Liver (tissue), 3 donors: ENCODE results near the gene KRTAP25-1.

Experiments
- FOXA1 ChIP-seq: IDR thresholded peaks from 2 replicates; pipeline ENCODE4 v1.6.1; 2016; ENCODE audit warnings: antibody characterized with exemption
- GABPA ChIP-seq, 2 donors: IDR thresholded peaks in 1 of 2; conservative IDR thresholded peaks in 1 of 2; 2 replicates each; pipeline ENCODE4 v1.6.1; 2016; ENCODE audit warnings: antibody characterized with exemption in 2 of 2, mild to moderate bottlenecking in 1 of 2, moderate library complexity in 1 of 2
- NR2F2 ChIP-seq: IDR thresholded peaks from 2 replicates; pipeline ENCODE4 v1.6.1; 2016; ENCODE audit warnings: antibody characterized with exemption
- RAD21 ChIP-seq, 2 donors: IDR thresholded peaks; 2 replicates each; pipeline ENCODE4 v1.6.1; 2016; ENCODE audit warnings: antibody characterized with exemption in 2 of 2, mild to moderate bottlenecking in 2 of 2
- RXRA ChIP-seq, 2 donors: IDR thresholded peaks; 2 replicates each; pipeline ENCODE4 v1.6.1; 2017 to 2018; ENCODE audit warnings: antibody characterized with exemption in 2 of 2, mild to moderate bottlenecking in 1 of 2
- TAF1 ChIP-seq: conservative IDR thresholded peaks from 2 replicates; pipeline ENCODE4 v1.6.1; 2016; ENCODE audit warnings: antibody characterized with exemption, mild to moderate bottlenecking
- TF ChIP-seq, protein P1 (sequence below): fragments of 150-350 bp; IDR thresholded peaks from 2 replicates; pipeline ENCODE4 v1.5.1; 2017; ENCODE audit warnings: improper control_type of control experiment, low read depth, low read length; ENCODE audit not compliant: missing input control
- TF ChIP-seq, protein P2 (sequence below): IDR thresholded peaks from 2 replicates; pipeline ENCODE4 v1.6.1; 2016; ENCODE audit warnings: antibody characterized with exemption
- TF ChIP-seq, protein P3 (sequence below): IDR thresholded peaks from 2 replicates; pipeline ENCODE4 v1.6.1; 2016; ENCODE audit warnings: antibody characterized with exemption, mild to moderate bottlenecking
- donor health status: healthy.
- donor health status: healthy.

DNA sequence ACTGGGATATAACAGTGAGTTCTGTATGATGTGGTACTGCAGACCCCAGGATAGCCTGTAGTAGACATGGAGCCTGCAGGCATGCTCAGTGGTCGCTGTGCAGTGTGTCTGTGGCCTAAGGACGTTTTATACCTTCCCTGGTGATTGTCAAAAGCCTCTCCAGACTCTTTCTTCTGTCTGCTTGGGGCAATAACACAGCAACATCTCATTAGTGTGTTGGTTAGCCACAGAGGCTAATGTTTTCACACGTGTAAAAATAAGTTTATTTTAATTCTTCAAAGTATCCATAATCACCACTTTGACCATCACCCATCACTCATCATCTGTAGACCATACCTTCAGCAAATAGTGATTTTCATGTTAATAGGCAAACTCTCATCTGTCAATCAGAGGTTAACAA lies 6.5 kb downstream of the KRTAP25-1 start, which contains the start of gene KRTAP24-1:
- TF ChIP-seq, protein P1, sequence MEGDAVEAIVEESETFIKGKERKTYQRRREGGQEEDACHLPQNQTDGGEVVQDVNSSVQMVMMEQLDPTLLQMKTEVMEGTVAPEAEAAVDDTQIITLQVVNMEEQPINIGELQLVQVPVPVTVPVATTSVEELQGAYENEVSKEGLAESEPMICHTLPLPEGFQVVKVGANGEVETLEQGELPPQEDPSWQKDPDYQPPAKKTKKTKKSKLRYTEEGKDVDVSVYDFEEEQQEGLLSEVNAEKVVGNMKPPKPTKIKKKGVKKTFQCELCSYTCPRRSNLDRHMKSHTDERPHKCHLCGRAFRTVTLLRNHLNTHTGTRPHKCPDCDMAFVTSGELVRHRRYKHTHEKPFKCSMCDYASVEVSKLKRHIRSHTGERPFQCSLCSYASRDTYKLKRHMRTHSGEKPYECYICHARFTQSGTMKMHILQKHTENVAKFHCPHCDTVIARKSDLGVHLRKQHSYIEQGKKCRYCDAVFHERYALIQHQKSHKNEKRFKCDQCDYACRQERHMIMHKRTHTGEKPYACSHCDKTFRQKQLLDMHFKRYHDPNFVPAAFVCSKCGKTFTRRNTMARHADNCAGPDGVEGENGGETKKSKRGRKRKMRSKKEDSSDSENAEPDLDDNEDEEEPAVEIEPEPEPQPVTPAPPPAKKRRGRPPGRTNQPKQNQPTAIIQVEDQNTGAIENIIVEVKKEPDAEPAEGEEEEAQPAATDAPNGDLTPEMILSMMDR: no peak
- no peak for TF ChIP-seq GABPA (IDR thresholded peaks at IDR 0.05 in 1 of 2, conservative IDR thresholded peaks at IDR 0.05 in 1 of 2)
- TF ChIP-seq TAF1: no peak
- TF ChIP-seq, protein P2, sequence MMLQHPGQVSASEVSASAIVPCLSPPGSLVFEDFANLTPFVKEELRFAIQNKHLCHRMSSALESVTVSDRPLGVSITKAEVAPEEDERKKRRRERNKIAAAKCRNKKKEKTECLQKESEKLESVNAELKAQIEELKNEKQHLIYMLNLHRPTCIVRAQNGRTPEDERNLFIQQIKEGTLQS: no peak
- TF ChIP-seq FOXA1: no peak
- no peak for TF ChIP-seq RXRA (IDR thresholded peaks at IDR 0.05)
- TF ChIP-seq, protein P3, sequence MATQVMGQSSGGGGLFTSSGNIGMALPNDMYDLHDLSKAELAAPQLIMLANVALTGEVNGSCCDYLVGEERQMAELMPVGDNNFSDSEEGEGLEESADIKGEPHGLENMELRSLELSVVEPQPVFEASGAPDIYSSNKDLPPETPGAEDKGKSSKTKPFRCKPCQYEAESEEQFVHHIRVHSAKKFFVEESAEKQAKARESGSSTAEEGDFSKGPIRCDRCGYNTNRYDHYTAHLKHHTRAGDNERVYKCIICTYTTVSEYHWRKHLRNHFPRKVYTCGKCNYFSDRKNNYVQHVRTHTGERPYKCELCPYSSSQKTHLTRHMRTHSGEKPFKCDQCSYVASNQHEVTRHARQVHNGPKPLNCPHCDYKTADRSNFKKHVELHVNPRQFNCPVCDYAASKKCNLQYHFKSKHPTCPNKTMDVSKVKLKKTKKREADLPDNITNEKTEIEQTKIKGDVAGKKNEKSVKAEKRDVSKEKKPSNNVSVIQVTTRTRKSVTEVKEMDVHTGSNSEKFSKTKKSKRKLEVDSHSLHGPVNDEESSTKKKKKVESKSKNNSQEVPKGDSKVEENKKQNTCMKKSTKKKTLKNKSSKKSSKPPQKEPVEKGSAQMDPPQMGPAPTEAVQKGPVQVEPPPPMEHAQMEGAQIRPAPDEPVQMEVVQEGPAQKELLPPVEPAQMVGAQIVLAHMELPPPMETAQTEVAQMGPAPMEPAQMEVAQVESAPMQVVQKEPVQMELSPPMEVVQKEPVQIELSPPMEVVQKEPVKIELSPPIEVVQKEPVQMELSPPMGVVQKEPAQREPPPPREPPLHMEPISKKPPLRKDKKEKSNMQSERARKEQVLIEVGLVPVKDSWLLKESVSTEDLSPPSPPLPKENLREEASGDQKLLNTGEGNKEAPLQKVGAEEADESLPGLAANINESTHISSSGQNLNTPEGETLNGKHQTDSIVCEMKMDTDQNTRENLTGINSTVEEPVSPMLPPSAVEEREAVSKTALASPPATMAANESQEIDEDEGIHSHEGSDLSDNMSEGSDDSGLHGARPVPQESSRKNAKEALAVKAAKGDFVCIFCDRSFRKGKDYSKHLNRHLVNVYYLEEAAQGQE: no peak
- TF ChIP-seq RAD21 (IDR thresholded peaks at IDR 0.05): no peak
- no peak for TF ChIP-seq NR2F2
